Right lobe of liver (tissue), 5 donors: Measurements from ENCODE around the gene OAS1. TPM values are rescaled to one million over a fixed set of nuclear protein-coding genes. Genes with fewer than 3 reads are reported as not detected.

Source experiments
- total RNA-seq, 6 experiments: library from RNA; depleted of rRNA in 2 of 6; stranded (reverse); fragments of >200 nt in 2 of 6; fragmentation: NEBNext Ultra II Directional in 3 of 6; extraction: Animal tissue kit (Norgen Biotek cat#: 25700) in 3 of 6; gene quantifications; one replicate each; pipeline versions ENCODE4 v1.1.0 to v1.2.4, GENCODE V29; 2016 to 2023
- donor health status: DM: no; HTN: no; CAD: no.
- donor health status: DM: no; HTN: no; CAD: no.
- donor health status: DM: no; HTN: yes; CAD: no.
- donor health status: DM: no; HTN: yes; CAD: no.

The OAS1 gene
- total RNA-seq, 6 experiments from 2014 or later: 19.2 to 23.0 (median 22.5) TPM

Other genes starting within 250 kb of the OAS1 start
- gene RPH3A, start 115.2 kb upstream of the OAS1 start, total RNA-seq: under 1 TPM in 1 of 6 experiments, not detected in 5; 0.12 TPM
- gene OAS3, start 31.5 kb downstream of the OAS1 start, total RNA-seq: 10 to 100 TPM in 1 of 6 experiments, 1 to 10 TPM in 5; 4.4 to 10.2 (median 7.2) TPM
- gene OAS2, start 71.6 kb downstream of the OAS1 start, total RNA-seq: 10 to 100 TPM in 1 of 6 experiments, 1 to 10 TPM in 5; 5.2 to 13.4 (median 7.1) TPM
- 10 to 100 TPM in 5 of 6 experiments, 1 to 10 TPM in 1; 1.4 to 51.2 (median 20.0) TPM for gene DTX1, start 149.8 kb downstream of the OAS1 start, total RNA-seq
- under 1 TPM in 4 of 6 experiments, not detected in 2; 0.10 to 0.24 (median 0.15) TPM for gene RASAL1, start 228.8 kb downstream of the OAS1 start, total RNA-seq
- gene CFAP73, start 242.8 kb downstream of the OAS1 start, total RNA-seq: under 1 TPM in 1 of 6 experiments, not detected in 5; 0.15 TPM